PFSK-1 (cell line): ENCODE results near the gene CTU2.

Source experiments
- FOXP2 ChIP-seq: optimal IDR thresholded peaks from 2 replicates; pipeline ENCODE3; 2011; ENCODE audit warnings: borderline replicate concordance, control low read depth, inconsistent platforms; ENCODE audit not compliant: insufficient read depth; ENCODE audit errors: extremely low read length, extremely low read depth
- POLR2AphosphoS5 ChIP-seq: IDR thresholded peaks from 2 replicates; pipeline ENCODE4 v1.6.1; 2012; ENCODE audit warnings: low read depth, mild to moderate bottlenecking, control low read depth, low read length, moderate library complexity
- REST ChIP-seq, 2 experiments: IDR thresholded peaks; 2 replicates each; pipeline versions ENCODE4 v1.6.1 to v1.8.0; 2011 to 2012; ENCODE audit warnings: low read depth in 2 of 2, low read length in 2 of 2, control low read depth in 1 of 2, inconsistent platforms in 1 of 2, mild to moderate bottlenecking in 1 of 2, moderate library complexity in 1 of 2; ENCODE audit not compliant: insufficient read depth in 1 of 2
- SIN3A ChIP-seq: IDR thresholded peaks from 2 replicates; pipeline ENCODE4 v1.6.1; 2012; ENCODE audit warnings: mild to moderate bottlenecking, low read length, moderate library complexity, borderline replicate concordance; ENCODE audit not compliant: insufficient read depth

GRCh38 chr16:88713568-88714419 is 7.5 kb downstream of the CTU2 start:
- TF ChIP-seq SIN3A (no peak), POLR2AphosphoS5 (no peak), FOXP2 (no peak), REST (IDR thresholded peaks at IDR 0.05; ENCODE audit: insufficient read depth in 1 of 2, low read depth in 2 of 2, low read length in 2 of 2) (no peak)
